DOHH2 (cell line): ENCODE results near the gene SPOCK3.

Experiments
- CTCF ChIP-seq: fragments of 200-600 bp; sonication (generic); IDR thresholded peaks from one replicate; pipeline ENCODE4 v1.5.1; 2014; ENCODE audit warnings: antibody characterized with exemption, mild to moderate bottlenecking, low read depth, low read length; ENCODE audit not compliant: poor library complexity, severe bottlenecking
- EZH2phosphoT487 ChIP-seq: fragments of 200-600 bp; sonication (generic); IDR thresholded peaks from 2 replicates; pipeline ENCODE4 v1.6.1; 2017; ENCODE audit warnings: borderline replicate concordance, mild to moderate bottlenecking, antibody characterized with exemption, low read length, moderate library complexity, mixed read lengths

DNA sequence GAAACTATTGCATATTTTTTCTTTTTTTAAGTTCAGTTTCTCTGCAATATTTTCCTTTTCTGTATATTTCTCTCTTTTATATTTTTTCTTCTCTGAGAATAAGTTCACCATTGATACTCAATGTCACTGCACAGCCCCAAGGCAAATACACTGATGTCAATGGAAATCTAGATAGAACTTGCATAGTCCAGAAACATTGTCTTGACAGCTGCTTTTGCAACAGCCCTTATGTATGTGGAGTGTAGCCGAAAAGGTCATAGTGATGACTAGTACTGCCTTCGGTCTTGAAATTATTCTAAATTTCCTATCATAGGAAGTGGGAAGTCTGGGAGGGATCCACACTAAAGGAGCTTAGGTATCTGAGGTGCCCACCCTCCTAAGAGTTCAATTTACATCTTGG lies 150.0 kb downstream of the SPOCK3 start:
- TF ChIP-seq EZH2phosphoT487 (no peak), CTCF (no peak)
